Progenitor cell of endocrine pancreas (in vitro differentiated cells): ENCODE results near the gene SNIP1. TPM values are rescaled to one million over a fixed set of nuclear protein-coding genes. Genes with fewer than 3 reads are reported as not detected.

Source experiments
- DNase-seq: peaks from one replicate; pipeline ENCODE4 v3.0.0; 2021; ENCODE audit warnings: low spot score; ENCODE audit not compliant: unreplicated experiment
- H3K27ac Mint-ChIP-seq: 2 replicates; pipeline ENCODE4 v1.8.0; 2021; ENCODE audit warnings: mild to moderate bottlenecking, moderate library complexity, mixed read lengths
- H3K27me3 Mint-ChIP-seq: 2 replicates; pipeline ENCODE4 v1.8.0; 2021; ENCODE audit warnings: mixed read lengths
- H3K36me3 Mint-ChIP-seq: 2 replicates; pipeline ENCODE4 v1.8.0; 2022; ENCODE audit warnings: mixed read lengths; ENCODE audit not compliant: insufficient read depth
- H3K4me1 Mint-ChIP-seq: 2 replicates; pipeline ENCODE4 v1.8.0; 2021; ENCODE audit warnings: low read depth, mixed read lengths
- H3K4me3 Mint-ChIP-seq: 2 replicates; pipeline ENCODE4 v1.8.0; 2021; ENCODE audit warnings: low read depth, mild to moderate bottlenecking, moderate library complexity, mixed read lengths
- H3K9me3 Mint-ChIP-seq: 2 replicates; pipeline ENCODE4 v1.8.0; 2021; ENCODE audit warnings: low read depth, mixed read lengths
- microRNA-seq: library from miRNA; unstranded; fragments of <30 nt; microRNA quantifications from one replicate; pipeline ENCODE4 v1.1.0, GENCODE V29; 2020; ENCODE audit warnings: borderline number of aligned reads; ENCODE audit not compliant: unreplicated experiment
- total RNA-seq: library from RNA; stranded (reverse); gene quantifications from 2 replicates; pipeline ENCODE4 v1.2.1, GENCODE V29; 2021
- TF ChIP-seq, protein P1 (sequence below): fragments of 200-600 bp; sonication (generic); IDR thresholded peaks from one replicate; pipeline ENCODE4 v1.5.0; 2021; ENCODE audit warnings: antibody characterized with exemption, mild to moderate bottlenecking; ENCODE audit not compliant: unreplicated experiment

Gene SNIP1
- total RNA-seq, 1 donor from 2014 or later, result 17.1 TPM

DNA sequence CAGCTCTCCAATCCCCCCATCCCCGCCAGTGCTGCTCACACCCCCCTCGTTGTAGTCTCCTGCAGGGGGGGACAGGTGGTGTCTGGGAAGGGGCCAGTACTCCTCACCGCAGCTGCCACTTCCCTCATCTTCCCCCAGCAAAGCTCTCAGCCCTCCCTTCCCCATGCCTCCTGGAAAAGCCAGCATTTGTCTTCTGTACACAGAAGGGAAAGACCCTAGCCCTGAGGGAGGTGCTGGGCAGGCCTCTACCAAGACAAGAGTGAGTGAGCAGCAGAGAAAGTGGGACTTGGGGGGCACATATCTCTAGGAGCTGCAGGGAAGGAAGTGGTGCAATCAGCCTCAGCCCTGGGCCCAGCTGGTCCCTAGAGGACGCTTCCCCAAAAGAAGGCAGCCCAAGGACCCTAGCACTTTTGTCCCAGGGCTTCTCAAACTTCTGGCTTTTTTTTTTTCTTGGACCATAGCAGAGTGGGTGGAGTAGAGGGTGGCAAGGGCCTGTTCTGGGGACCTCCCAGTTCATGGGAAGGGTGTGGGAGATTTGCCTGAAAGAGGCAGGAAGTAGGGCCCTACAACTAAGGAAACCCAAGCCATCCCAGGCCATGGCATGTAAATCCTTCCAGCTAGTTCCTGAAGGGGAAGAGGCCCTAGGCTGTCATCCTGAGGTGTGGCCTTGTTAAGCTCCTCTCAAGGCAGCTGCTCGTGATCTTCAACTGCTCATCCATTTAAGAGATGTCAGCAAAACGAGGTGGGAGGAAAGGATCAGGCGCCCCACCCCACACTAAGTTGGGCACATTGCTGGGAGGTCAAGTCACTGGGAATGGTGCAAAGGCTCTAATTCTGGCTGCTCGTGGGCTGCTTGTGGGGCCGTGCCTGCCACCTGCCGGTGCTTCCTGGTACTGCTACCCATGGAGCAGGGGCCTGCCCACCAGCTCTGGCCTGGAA is 67.1 kb downstream of the SNIP1 start:
- no peaks in the 10 kb centered on the region for H3K27me3 Mint-ChIP-seq
- H3K36me3 Mint-ChIP-seq, result peaks cover 4% of the 10 kb centered on the region
- peak; percentile 74 for DNase-seq
- TF ChIP-seq, protein P1, sequence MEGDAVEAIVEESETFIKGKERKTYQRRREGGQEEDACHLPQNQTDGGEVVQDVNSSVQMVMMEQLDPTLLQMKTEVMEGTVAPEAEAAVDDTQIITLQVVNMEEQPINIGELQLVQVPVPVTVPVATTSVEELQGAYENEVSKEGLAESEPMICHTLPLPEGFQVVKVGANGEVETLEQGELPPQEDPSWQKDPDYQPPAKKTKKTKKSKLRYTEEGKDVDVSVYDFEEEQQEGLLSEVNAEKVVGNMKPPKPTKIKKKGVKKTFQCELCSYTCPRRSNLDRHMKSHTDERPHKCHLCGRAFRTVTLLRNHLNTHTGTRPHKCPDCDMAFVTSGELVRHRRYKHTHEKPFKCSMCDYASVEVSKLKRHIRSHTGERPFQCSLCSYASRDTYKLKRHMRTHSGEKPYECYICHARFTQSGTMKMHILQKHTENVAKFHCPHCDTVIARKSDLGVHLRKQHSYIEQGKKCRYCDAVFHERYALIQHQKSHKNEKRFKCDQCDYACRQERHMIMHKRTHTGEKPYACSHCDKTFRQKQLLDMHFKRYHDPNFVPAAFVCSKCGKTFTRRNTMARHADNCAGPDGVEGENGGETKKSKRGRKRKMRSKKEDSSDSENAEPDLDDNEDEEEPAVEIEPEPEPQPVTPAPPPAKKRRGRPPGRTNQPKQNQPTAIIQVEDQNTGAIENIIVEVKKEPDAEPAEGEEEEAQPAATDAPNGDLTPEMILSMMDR, result peak; percentile 93
- H3K9me3 Mint-ChIP-seq, result no peaks in the 10 kb centered on the region
- no peaks in the 10 kb centered on the region for H3K4me1 Mint-ChIP-seq
- H3K4me3 Mint-ChIP-seq, result no peak overlapping the region
- peak overlapping the region; percentile 3 for H3K27ac Mint-ChIP-seq

DNA sequence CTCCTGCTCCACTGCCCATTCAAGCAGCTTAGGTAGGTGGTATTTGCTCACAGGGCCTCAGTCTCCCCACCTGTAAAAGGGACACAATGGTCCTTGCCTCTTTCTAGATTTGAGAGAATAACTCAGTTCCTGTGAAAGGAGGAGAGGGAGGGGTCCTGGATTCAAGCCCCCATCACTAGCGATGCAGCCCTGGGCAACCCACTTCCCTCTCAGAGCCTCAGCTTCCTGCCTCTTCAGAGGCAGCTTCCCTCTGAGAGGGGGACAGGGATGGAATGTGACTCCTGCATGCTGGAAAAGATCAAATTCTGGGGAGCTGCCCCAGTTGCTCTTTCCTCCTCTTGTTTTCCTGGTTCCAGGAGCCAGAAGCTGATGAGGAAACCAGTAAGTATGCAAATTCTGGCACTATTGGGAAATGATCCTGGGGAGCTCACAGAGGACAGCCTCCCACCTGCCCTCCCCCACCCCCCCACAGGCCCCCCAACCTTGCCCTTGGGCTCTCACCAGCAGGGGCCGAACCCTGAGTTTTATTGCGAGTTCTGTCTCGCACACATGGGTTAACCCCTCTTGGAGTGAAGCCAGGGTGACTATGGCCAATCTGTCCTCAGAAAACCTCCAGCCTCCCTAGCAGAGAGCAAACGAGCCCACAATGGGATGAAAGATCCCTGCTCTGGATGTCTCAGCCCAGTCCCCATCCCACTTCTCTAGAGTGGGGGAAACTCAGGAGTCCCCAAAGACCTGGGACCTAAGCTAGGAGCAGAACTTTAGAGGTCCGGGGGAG is 68.0 kb downstream of the SNIP1 start:
- Mint-ChIP-seq H3K4me1 (no peaks in the 10 kb centered on the region), H3K36me3 (peaks cover 6% of the 10 kb centered on the region), H3K4me3 (no peak overlapping the region), H3K27ac (no peak overlapping the region), H3K9me3 (no peaks in the 10 kb centered on the region), H3K27me3 (no peaks in the 10 kb centered on the region)
- no peak for DNase-seq
- TF ChIP-seq, protein P1, result no peak

Small RNAs within 50 kb of the gene (microRNA-seq; reads per million reads assigned to microRNA genes)
- 1.8 reads per million for gene MIR5581

Other genes with a start within 250 kb of the SNIP1 start
- 3.0 TPM in 2 replicates for gene ZC3H12A, start 79.7 kb downstream of the SNIP1 start, total RNA-seq
- 78.2 and 83.1 TPM in 2 replicates for gene MEAF6, start 39.5 kb downstream of the SNIP1 start, total RNA-seq
- gene DNALI1, start 2.6 kb upstream of the SNIP1 start, total RNA-seq, result 72.1 and 75.4 TPM in 2 replicates
- gene GNL2, start 41.6 kb upstream of the SNIP1 start, total RNA-seq, result 50.0 and 55.0 TPM in 2 replicates
- gene RSPO1, start 80.6 kb upstream of the SNIP1 start, total RNA-seq, result not detected in 2 replicates
- 19.3 and 20.6 TPM in 2 replicates for gene CDCA8, start 138.2 kb upstream of the SNIP1 start, total RNA-seq
- 5.1 and 6.2 TPM in 2 replicates for gene EPHA10, start 210.8 kb upstream of the SNIP1 start, total RNA-seq
- 23.2 and 23.8 TPM in 2 replicates for gene MANEAL, start 239.6 kb upstream of the SNIP1 start, total RNA-seq